Duodenal mucosa (tissue), 2 donors: ENCODE measurements around the gene OR10J1.

Source experiments
- H3K27ac ChIP-seq: one replicate; pipeline ENCODE4 v1.7.0; 2013; ENCODE audit warnings: low read depth, low read length
- H3K27me3 ChIP-seq, 2 donors: one replicate each; pipeline ENCODE4 v1.7.0; 2013; ENCODE audit warnings: low read length in 2 of 2, control low read depth in 1 of 2; ENCODE audit not compliant: insufficient read depth in 2 of 2, control insufficient read depth in 1 of 2
- H3K36me3 ChIP-seq, 2 donors: one replicate each; pipeline ENCODE4 v1.7.0; 2013; ENCODE audit warnings: low read length in 2 of 2, control low read depth in 1 of 2; ENCODE audit not compliant: insufficient read depth in 2 of 2, control insufficient read depth in 1 of 2
- H3K4me1 ChIP-seq, 2 donors: one replicate each; pipeline ENCODE4 v1.7.0; 2013; ENCODE audit warnings: low read length in 2 of 2, control low read depth in 1 of 2; ENCODE audit not compliant: insufficient read depth in 2 of 2, control insufficient read depth in 1 of 2
- H3K4me3 ChIP-seq, 2 donors: one replicate each; pipeline ENCODE4 v1.7.0; 2013; ENCODE audit warnings: low read length in 2 of 2, low read depth in 1 of 2
- H3K9ac ChIP-seq, 2 donors: one replicate each; pipeline ENCODE4 v1.7.0; 2013; ENCODE audit warnings: low read length in 2 of 2, low read depth in 1 of 2
- H3K9me3 ChIP-seq, 2 donors: one replicate each; pipeline ENCODE4 v1.7.0; 2013; ENCODE audit warnings: low read length in 2 of 2, control low read depth in 1 of 2; ENCODE audit not compliant: control insufficient read depth in 1 of 2

OR10J1 gene

GRCh38 chr1:159474926-159475325, 35.4 kb downstream of the OR10J1 start:
- Histone ChIP-seq H3K4me3 (no peak overlapping the region), H3K27ac (no peak overlapping the region), H3K9me3 (no peaks in the 10 kb centered on the region), H3K4me1 (peaks cover 3 to 4% of the 10 kb centered on the region in 2 donors), H3K9ac (no peak overlapping the region), H3K27me3 (no peaks in the 10 kb centered on the region), H3K36me3 (no peaks in the 10 kb centered on the region)

GRCh38 chr1:159483501-159483900, 44.0 kb downstream of the OR10J1 start:
- no peak overlapping the region for H3K27ac ChIP-seq
- H3K36me3 ChIP-seq = no peaks in the 10 kb centered on the region
- H3K4me3 ChIP-seq = no peak overlapping the region
- no peaks in the 10 kb centered on the region for H3K27me3 ChIP-seq
- H3K9ac ChIP-seq = no peak overlapping the region
- peaks cover 0 to 4% of the 10 kb centered on the region in 2 donors for H3K9me3 ChIP-seq
- no peaks in the 10 kb centered on the region for H3K4me1 ChIP-seq
